Measurements from ENCODE around the gene VAV1.
"Not testable (repeated sequence)": the region's sequence is repeated elsewhere in the genome, so short reads cannot be mapped to it uniquely, and the experiment has no call there.

The VAV1 gene

GRCh38 chr19:6866741-6867151 lies 94.2 kb downstream of the VAV1 start:
- no peaks in the 10 kb centered on the region for H3K9me3 ChIP-seq (ENCODE audit: low read length)
- no peaks in the 10 kb centered on the region for H3K9me2 ChIP-seq (ENCODE audit: low read depth, low read length)
- H3K4me1 ChIP-seq (ENCODE audit: insufficient read depth, low read length, severe bottlenecking) = peaks cover 4% of the 10 kb centered on the region
- H3K79me2 ChIP-seq (ENCODE audit: insufficient read depth, low read length) = no peaks in the 10 kb centered on the region
- H3F3A ChIP-seq (ENCODE audit: insufficient read depth, low read length) = no peaks in the 10 kb centered on the region
- H3K4me2 ChIP-seq (ENCODE audit: low read length) = no peak overlapping the region
- H3K36me3 ChIP-seq (ENCODE audit: insufficient read depth, low read length) = no peaks in the 10 kb centered on the region
- TF ChIP-seq EZH2 (IDR thresholded peaks at IDR 0.05; ENCODE audit: borderline replicate concordance, low read length) (no peak), CTCF (IDR thresholded peaks at IDR 0.05; ENCODE audit: low read length) (no peak)
- no peak overlapping the region for H2AFZ ChIP-seq (ENCODE audit: low read length)
- H3K9ac ChIP-seq (ENCODE audit: low read length) = no peak overlapping the region
- H3K27ac ChIP-seq (ENCODE audit: low read depth, low read length, poor library complexity, severe bottlenecking) = no peak overlapping the region
- H3K27me3 ChIP-seq (ENCODE audit: insufficient read depth, low read length) = no peaks in the 10 kb centered on the region
- H4K20me1 ChIP-seq (ENCODE audit: insufficient read depth, low read length) = no peaks in the 10 kb centered on the region
- no peak overlapping the region for H3K4me3 ChIP-seq (ENCODE audit: low read depth, low read length, poor library complexity, severe bottlenecking)

- H3K9me3 ChIP-seq (ENCODE audit: low read length) = no peaks in the 10 kb centered on the region
- TF ChIP-seq CTCF (IDR thresholded peaks at IDR 0.05; ENCODE audit: low read length) (no peak), EZH2 (IDR thresholded peaks at IDR 0.05; ENCODE audit: borderline replicate concordance, low read length) (no peak)
- no peaks in the 10 kb centered on the region for H3K79me2 ChIP-seq (ENCODE audit: insufficient read depth, low read length)
- no peak overlapping the region for H2AFZ ChIP-seq (ENCODE audit: low read length)
- no peaks in the 10 kb centered on the region for H3F3A ChIP-seq (ENCODE audit: insufficient read depth, low read length)
- no peaks in the 10 kb centered on the region for H3K36me3 ChIP-seq (ENCODE audit: insufficient read depth, low read length)
- H3K4me2 ChIP-seq (ENCODE audit: low read length) = no peak overlapping the region
- no peaks in the 10 kb centered on the region for H3K27me3 ChIP-seq (ENCODE audit: insufficient read depth, low read length)
- no peaks in the 10 kb centered on the region for H4K20me1 ChIP-seq (ENCODE audit: insufficient read depth, low read length)
- no peak overlapping the region for H3K9ac ChIP-seq (ENCODE audit: low read length)
- no peaks in the 10 kb centered on the region for H3K9me2 ChIP-seq (ENCODE audit: low read depth, low read length)
- peaks cover 1% of the 10 kb centered on the region for H3K4me1 ChIP-seq (ENCODE audit: insufficient read depth, low read length, severe bottlenecking)
- no peak overlapping the region for H3K27ac ChIP-seq (ENCODE audit: low read depth, low read length, poor library complexity, severe bottlenecking)
- H3K4me3 ChIP-seq (ENCODE audit: low read depth, low read length, poor library complexity, severe bottlenecking) = no peak overlapping the region
Measured at GRCh38 chr19:6868351-6868750, 95.8 kb downstream of the VAV1 start.

GRCh38 chr19:6869151-6869882 lies 96.8 kb downstream of the VAV1 start:
- not testable (repeated sequence) for H3F3A ChIP-seq (ENCODE audit: insufficient read depth, low read length); H4K20me1 ChIP-seq (ENCODE audit: insufficient read depth, low read length); H3K9me2 ChIP-seq (ENCODE audit: low read depth, low read length); H3K27ac ChIP-seq (ENCODE audit: low read depth, low read length, poor library complexity, severe bottlenecking); H3K79me2 ChIP-seq (ENCODE audit: insufficient read depth, low read length); H2AFZ ChIP-seq (ENCODE audit: low read length); H3K9me3 ChIP-seq (ENCODE audit: low read length); H3K4me3 ChIP-seq (ENCODE audit: low read depth, low read length, poor library complexity, severe bottlenecking); H3K4me1 ChIP-seq (ENCODE audit: insufficient read depth, low read length, severe bottlenecking); H3K27me3 ChIP-seq (ENCODE audit: insufficient read depth, low read length); H3K4me2 ChIP-seq (ENCODE audit: low read length); H3K9ac ChIP-seq (ENCODE audit: low read length); H3K36me3 ChIP-seq (ENCODE audit: insufficient read depth, low read length)
